ENCODE measurements around the gene MECP2. TPM values are rescaled to one million over a fixed set of nuclear protein-coding genes. Genes with fewer than 3 reads are reported as not detected.
A peak's percentile ranks its signal among the peaks of the same experiment; 100 is the strongest.

The MECP2 gene
- total and polyA plus RNA-seq, 12 donors: 14.0 to 39.3 (median 36.2) TPM

DNA sequence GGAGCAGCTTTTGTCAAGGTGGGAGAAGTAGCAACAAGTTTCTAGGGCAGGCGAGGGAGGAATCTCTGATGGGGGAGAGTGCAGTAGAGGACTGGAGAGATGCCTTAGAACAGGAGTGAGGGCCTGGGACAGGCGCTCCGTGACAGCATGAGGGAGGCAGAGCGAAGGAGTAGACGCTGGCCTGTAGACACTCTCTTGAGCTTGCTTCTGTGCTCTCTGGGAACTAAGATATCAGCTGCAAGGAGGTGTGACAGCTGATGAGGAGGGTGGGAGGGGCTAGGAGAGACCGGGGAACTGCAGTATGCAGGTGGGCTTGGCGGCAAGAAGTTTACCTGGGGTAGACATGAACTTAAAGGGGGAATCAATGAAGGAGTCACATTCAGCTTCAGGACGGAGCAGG is 35.7 kb downstream of the MECP2 start:
- ATAC-seq: no peak
- TF ChIP-seq, protein P1, sequence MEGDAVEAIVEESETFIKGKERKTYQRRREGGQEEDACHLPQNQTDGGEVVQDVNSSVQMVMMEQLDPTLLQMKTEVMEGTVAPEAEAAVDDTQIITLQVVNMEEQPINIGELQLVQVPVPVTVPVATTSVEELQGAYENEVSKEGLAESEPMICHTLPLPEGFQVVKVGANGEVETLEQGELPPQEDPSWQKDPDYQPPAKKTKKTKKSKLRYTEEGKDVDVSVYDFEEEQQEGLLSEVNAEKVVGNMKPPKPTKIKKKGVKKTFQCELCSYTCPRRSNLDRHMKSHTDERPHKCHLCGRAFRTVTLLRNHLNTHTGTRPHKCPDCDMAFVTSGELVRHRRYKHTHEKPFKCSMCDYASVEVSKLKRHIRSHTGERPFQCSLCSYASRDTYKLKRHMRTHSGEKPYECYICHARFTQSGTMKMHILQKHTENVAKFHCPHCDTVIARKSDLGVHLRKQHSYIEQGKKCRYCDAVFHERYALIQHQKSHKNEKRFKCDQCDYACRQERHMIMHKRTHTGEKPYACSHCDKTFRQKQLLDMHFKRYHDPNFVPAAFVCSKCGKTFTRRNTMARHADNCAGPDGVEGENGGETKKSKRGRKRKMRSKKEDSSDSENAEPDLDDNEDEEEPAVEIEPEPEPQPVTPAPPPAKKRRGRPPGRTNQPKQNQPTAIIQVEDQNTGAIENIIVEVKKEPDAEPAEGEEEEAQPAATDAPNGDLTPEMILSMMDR (IDR thresholded peaks at IDR 0.05): no peak
- Histone ChIP-seq H3K9me3 (no peaks in the 10 kb centered on the region), H3K27me3 (peaks cover 0 to 61% (median 0%) of the 10 kb centered on the region in 7 donors), H3K36me3 (peaks cover 0 to 5% (median 0%) of the 10 kb centered on the region in 9 donors), H3K4me3 (no peak overlapping the region), H3K27ac (no peak overlapping the region), H3K4me1 (peaks cover 6 to 97% (median 61%) of the 10 kb centered on the region in 9 donors)
- intact Hi-C loops (cut with DNase I): no loop called here
- DNase-seq: no peak
- WGBS, 2 donors: 61 to 63% methylated on average over 7 to 8 of the region's 8 CpGs

DNA sequence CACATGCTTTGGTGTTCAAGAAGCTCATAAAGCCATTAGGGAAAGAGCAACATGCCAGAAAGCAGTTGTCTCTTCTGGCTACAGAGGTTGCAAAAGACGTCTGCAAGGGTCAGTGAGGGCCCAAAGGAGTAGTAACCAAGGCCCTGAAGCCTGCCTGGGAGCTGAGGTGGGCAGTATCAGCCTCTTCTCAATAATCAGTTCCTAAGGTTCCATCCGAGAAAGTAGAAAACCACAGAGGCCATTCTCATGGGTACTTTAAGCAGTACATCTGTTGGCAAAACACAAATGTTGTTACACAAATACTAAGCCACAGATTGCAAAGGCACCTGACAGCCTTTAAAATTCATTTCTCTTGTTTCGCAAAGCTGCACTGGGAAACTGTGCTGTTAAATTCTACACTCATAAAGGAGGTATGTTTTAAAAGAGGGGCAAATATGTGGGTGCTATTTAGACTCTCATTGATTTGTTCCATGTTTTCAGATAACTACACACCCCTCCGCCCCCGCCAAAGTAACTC is 37.7 kb downstream of the MECP2 start:
- intact Hi-C loops (cut with DNase I): loop anchor here in 1 of 10 donors (2.0 kb wide), 1 partner anchor 19 kb away; no protein-coding TSS in a partner anchor
- no peak overlapping the region for H3K4me3 ChIP-seq
- no peaks in the 10 kb centered on the region for H3K9me3 ChIP-seq
- WGBS, 2 donors: 73 to 77% methylated on average over 5 of the region's 5 CpGs
- peaks cover 6 to 84% (median 63%) of the 10 kb centered on the region in 9 donors for H3K4me1 ChIP-seq
- peaks cover 0 to 19% (median 0%) of the 10 kb centered on the region in 9 donors for H3K36me3 ChIP-seq
- ATAC-seq: no peak
- TF ChIP-seq, protein P1 (IDR thresholded peaks at IDR 0.05): no peak
- H3K27ac ChIP-seq: no peak overlapping the region
- no peak for DNase-seq
- peaks cover 0 to 59% (median 0%) of the 10 kb centered on the region in 7 donors for H3K27me3 ChIP-seq

DNA sequence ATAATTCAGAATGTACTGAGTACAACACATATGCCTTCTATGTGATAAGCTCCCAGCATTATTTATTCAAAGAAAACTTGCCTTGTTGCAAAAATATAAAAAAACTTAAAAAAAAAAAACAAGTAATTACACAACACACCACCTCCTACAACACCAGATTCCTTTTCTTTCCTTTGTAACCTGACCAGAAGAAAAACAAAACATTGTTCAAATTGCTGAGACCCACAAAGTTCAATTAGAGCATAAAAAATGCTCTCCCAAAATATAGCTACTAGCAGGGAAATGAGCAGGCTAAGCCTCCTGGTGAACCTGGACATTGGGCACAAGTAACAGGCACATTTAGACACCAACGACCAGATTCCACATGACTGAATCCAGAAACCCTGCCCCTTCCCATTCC is 38.3 kb downstream of the MECP2 start:
- H3K36me3 ChIP-seq: peaks cover 0 to 21% (median 0%) of the 10 kb centered on the region in 9 donors
- H3K9me3 ChIP-seq: no peaks in the 10 kb centered on the region
- H3K27ac ChIP-seq: peak overlapping the region in 1 of 10 donors; percentile 6
- TF ChIP-seq, protein P1 (IDR thresholded peaks at IDR 0.05): no peak
- no peak for ATAC-seq
- intact Hi-C loops (cut with DNase I): loop anchor here in 1 of 10 donors (2.0 kb wide), 1 partner anchor 20 kb away; no protein-coding TSS in a partner anchor
- H3K4me1 ChIP-seq: peaks cover 6 to 78% (median 58%) of the 10 kb centered on the region in 9 donors
- H3K4me3 ChIP-seq: no peak overlapping the region
- WGBS, 2 donors: 0 to 17% methylated on average over 1 of the region's 1 CpG
- no peak for DNase-seq
- peaks cover 0 to 59% (median 0%) of the 10 kb centered on the region in 7 donors for H3K27me3 ChIP-seq

DNA sequence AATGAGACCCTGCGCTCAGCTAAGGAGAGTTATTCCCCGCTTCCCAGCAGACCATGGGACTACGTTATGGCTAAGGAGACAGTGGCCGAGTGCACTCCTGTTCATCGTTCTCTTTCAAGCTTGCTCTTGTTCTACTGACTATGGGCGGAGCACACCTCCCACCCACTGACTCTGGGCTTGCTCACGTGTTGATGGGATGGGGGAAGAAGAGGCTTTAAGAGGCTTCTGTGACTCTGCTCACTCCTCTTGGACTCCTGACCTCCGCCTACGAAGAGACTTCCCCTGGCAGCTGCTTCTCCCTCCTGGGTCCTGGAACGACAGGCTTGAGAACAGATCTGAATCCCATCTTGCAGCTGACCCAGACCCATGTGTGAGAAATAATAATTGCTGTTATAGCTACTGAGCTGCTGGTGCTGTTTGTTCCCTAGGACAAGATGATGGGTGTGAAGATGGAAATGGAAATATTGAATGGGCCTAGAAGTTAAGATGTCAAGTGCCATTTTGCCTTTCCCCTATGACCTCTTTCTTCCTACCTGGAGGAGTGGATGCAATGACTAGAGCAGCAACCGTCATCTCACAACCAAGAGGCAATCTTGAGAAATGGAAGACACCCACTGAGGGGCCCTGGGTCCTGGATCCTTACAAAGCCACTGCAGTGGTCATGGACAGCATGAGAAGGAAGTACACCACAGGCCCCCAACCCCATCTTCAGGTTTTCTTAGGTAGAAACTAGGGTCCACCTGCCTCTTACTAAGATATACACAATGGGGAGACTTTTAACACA is 39.1 kb downstream of the MECP2 start:
- peaks cover 6 to 70% (median 50%) of the 10 kb centered on the region in 9 donors for H3K4me1 ChIP-seq

More for the DNA sequence above, 39.1 kb downstream of the MECP2 start:
- Histone ChIP-seq H3K27me3 (peaks cover 0 to 57% (median 0%) of the 10 kb centered on the region in 7 donors), H3K4me3 (no peak overlapping the region), H3K36me3 (peaks cover 0 to 25% (median 0%) of the 10 kb centered on the region in 9 donors), H3K9me3 (no peaks in the 10 kb centered on the region), H3K27ac (peak overlapping the region in 1 of 10 donors; percentile 6)
- no peak for DNase-seq
- peak in 1 of 8 donors; percentile 10 for ATAC-seq
- 73 to 79% methylated on average over 11 of the region's 11 CpGs for WGBS, 2 donors
- intact Hi-C loops (cut with DNase I): loop anchor here in 1 of 10 donors (2.0 kb wide), 1 partner anchor 20 kb away; no protein-coding TSS in a partner anchor
- TF ChIP-seq, protein P1 (IDR thresholded peaks at IDR 0.05): no peak
